Activated CD4-positive, alpha-beta T cell treated with anti-CD3 and anti-CD28 coated beads for 24 hours (primary cell): ENCODE measurements around the gene PBX4.

ENCODE experiments used
- DNase-seq, 2 donors: peaks; one replicate each; pipeline ENCODE4 v3.0.0-alpha.2; 2020; ENCODE audit warnings: low read depth in 2 of 2

PBX4 gene

GRCh38 chr19:19526581-19527370 is 91.7 kb downstream of the PBX4 start:
- DNase-seq, result no peak

DNA sequence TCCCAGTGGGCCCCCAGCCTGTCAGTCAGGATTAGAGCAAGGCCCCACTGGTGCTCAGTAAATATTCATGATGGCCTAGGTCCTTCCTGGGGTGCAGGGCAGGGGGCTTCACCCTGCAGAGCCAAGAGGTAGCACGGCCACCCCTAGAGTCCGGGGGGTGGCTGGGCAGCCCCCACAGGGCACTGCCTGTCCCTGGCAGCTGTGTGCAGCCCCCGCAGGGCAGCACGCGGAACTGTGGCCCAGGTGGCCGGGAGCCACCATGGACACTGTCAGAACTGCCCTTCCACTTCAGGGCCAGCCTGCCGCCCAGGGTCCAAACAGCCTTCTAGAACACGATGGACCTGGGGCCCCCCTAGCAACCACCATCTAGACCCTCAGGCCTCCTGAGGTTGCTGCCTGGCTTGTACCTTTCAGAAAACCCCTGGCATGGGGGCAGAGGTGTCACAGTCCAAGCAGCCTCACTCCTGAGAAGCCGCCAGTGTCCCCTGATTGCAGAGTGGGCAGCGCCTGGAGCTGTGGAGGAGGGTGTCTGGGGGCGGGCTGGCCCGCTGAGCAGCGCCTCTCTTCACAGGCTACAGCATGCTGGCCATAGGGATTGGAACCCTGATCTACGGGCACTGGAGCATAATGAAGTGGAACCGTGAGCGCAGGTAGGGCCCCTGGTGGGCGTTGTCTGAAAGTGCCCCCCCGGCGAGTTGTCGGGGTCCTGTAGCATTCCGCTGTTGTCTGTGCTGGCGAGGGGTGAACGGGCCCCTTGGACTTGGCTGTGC is 92.7 kb downstream of the PBX4 start:
- no peak for DNase-seq

DNA sequence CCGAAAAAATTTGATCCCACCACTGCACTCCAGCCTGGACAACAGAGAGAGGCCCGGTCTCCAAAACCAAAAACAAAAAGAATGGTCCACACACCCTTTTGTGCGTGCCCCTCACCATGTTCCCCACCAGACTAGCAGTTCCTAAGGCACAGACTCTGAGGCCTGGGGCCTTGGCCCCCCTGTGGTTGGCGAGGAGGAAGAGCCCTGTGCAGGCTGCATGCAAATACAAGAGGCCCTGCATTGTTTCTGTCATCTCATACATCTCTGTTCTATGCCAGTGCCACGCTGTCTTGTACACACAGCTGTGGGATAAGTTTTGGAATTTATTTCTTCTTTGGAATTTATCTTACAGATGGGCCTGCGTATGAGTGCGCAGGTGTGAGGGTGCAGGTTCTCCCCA is 94.4 kb downstream of the PBX4 start:
- no peak for DNase-seq

- no peak for DNase-seq
Observed at GRCh38 chr19:19523177-19523576, 95.3 kb downstream of the PBX4 start.

GRCh38 chr19:19520989-19521388 is 97.5 kb downstream of the PBX4 start:
- DNase-seq, result no peak

GRCh38 chr19:19517235-19517619 is 101.3 kb downstream of the PBX4 start:
- no peak for DNase-seq

GRCh38 chr19:19515642-19516519 is 102.6 kb downstream of the PBX4 start, which contains the start of gene NDUFA13:
TSS of gene NDUFA13 (plus strand) at chr19:19516225. CDS start at chr19:19516239, 14 bp downstream.
- DNase-seq, result peak; percentile 90 to 93

- DNase-seq, result no peak
Observed at GRCh38 chr19:19514881-19515641, 103.4 kb downstream of the PBX4 start, which contains the start of gene TSSK6. TSS of gene TSSK6 (minus strand) at chr19:19515548. CDS start at chr19:19515427, 121 bp downstream.

GRCh38 chr19:19514215-19514657 is 104.3 kb downstream of the PBX4 start:
- no peak for DNase-seq

DNA sequence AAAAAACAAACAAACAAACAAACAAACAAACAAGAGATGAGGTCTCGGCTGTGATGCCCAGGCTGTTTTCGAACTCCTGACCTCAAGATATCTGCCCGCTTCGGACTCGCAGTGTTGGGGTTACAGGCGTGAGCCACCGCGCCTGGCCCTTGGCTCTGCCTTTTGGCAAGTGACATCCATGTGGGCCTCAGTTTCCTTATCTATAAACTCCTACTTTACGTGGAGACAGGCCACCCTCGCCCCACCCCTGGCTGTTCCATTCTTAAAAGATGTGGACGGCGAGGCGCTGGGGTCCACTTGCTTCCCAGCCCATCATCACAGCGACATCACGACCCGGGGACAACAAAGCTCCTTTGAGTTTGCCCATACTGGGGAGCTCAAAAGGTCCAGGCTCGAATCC is 104.8 kb downstream of the PBX4 start:
- no peak for DNase-seq
